ENCODE measurements around the gene SYNPR. TPM values are rescaled to one million over a fixed set of nuclear protein-coding genes. Genes with fewer than 3 reads are reported as not detected.

Gene SYNPR
- total RNA-seq, 4 donors from 2014 or later, result 0.17 to 0.58 TPM; not detected in 2

DNA sequence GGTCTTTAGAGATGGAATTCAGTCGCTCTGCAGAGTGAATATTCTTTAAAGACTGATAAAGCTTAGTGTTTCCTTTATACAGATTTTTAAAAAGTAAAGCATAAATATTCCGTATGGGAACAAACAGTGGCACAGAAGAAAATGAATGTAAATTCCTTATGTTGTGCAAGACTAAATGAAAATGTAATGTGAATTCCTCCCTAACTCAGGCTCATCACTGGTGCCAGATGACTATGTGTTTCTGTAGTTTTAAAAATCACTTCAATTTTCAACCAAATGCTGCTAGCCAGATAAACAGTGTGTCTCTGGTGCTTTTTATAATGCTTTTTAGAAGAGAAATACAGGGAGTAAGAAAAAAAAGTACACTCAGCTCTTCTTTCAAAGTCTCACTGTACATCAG lies 219.5 kb downstream of the SYNPR start:
- H3K27me3 ChIP-seq, result no peaks in the 10 kb centered on the region
- no peaks in the 10 kb centered on the region for H3K4me1 ChIP-seq
- no peak overlapping the region for H3K27ac ChIP-seq (replicated peaks in 1 of 4)
- TF ChIP-seq POLR2AphosphoS5 (IDR thresholded peaks at IDR 0.05), result no peak
- TF ChIP-seq POLR2A (IDR thresholded peaks at IDR 0.05; ENCODE audit: low read depth), result no peak
- TF ChIP-seq EP300 (IDR thresholded peaks at IDR 0.05), result no peak
- TF ChIP-seq, protein P1, sequence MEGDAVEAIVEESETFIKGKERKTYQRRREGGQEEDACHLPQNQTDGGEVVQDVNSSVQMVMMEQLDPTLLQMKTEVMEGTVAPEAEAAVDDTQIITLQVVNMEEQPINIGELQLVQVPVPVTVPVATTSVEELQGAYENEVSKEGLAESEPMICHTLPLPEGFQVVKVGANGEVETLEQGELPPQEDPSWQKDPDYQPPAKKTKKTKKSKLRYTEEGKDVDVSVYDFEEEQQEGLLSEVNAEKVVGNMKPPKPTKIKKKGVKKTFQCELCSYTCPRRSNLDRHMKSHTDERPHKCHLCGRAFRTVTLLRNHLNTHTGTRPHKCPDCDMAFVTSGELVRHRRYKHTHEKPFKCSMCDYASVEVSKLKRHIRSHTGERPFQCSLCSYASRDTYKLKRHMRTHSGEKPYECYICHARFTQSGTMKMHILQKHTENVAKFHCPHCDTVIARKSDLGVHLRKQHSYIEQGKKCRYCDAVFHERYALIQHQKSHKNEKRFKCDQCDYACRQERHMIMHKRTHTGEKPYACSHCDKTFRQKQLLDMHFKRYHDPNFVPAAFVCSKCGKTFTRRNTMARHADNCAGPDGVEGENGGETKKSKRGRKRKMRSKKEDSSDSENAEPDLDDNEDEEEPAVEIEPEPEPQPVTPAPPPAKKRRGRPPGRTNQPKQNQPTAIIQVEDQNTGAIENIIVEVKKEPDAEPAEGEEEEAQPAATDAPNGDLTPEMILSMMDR (IDR thresholded peaks at IDR 0.05), result no peak
- intact Hi-C loops (cut with DNase I), result no loop called here
- 85% methylated on average over 2 of the region's 2 CpGs for WGBS
- DNase-seq (ENCODE audit: extremely low spot score), result no peak
- H3K36me3 ChIP-seq, result no peaks in the 10 kb centered on the region
- H3K9me3 ChIP-seq, result no peaks in the 10 kb centered on the region
- no peak overlapping the region for H3K4me3 ChIP-seq

- intact Hi-C loops (cut with DNase I), result no loop called here
- TF ChIP-seq POLR2AphosphoS5 (IDR thresholded peaks at IDR 0.05) (no peak), EP300 (IDR thresholded peaks at IDR 0.05) (no peak), POLR2A (IDR thresholded peaks at IDR 0.05; ENCODE audit: low read depth) (no peak)
- TF ChIP-seq, protein P1 (IDR thresholded peaks at IDR 0.05), result no peak
- DNase-seq (ENCODE audit: extremely low spot score), result no peak
- H3K36me3 ChIP-seq, result no peaks in the 10 kb centered on the region
- 90% methylated on average over 5 of the region's 5 CpGs for WGBS
- H3K27me3 ChIP-seq, result no peaks in the 10 kb centered on the region
- H3K27ac ChIP-seq (replicated peaks in 1 of 4), result no peak overlapping the region
- H3K4me3 ChIP-seq, result no peak overlapping the region
- H3K9me3 ChIP-seq, result no peaks in the 10 kb centered on the region
- H3K4me1 ChIP-seq, result no peaks in the 10 kb centered on the region
Measured at GRCh38 chr3:63500196-63500595, 222.1 kb downstream of the SYNPR start.

- Histone ChIP-seq H3K27ac (replicated peaks in 1 of 4) (no peak overlapping the region), H3K4me1 (no peaks in the 10 kb centered on the region), H3K36me3 (no peaks in the 10 kb centered on the region), H3K4me3 (no peak overlapping the region), H3K27me3 (no peaks in the 10 kb centered on the region), H3K9me3 (no peaks in the 10 kb centered on the region)
- WGBS, result 77% methylated on average over 1 of the region's 1 CpG
- no peak for DNase-seq (ENCODE audit: extremely low spot score)
- intact Hi-C loops (cut with DNase I), result no loop called here
- TF ChIP-seq EP300 (IDR thresholded peaks at IDR 0.05) (no peak), POLR2AphosphoS5 (IDR thresholded peaks at IDR 0.05) (no peak), POLR2A (IDR thresholded peaks at IDR 0.05; ENCODE audit: low read depth) (no peak)
- TF ChIP-seq, protein P1 (IDR thresholded peaks at IDR 0.05), result no peak
Measured at GRCh38 chr3:63508305-63508704, 230.2 kb downstream of the SYNPR start.

DNA sequence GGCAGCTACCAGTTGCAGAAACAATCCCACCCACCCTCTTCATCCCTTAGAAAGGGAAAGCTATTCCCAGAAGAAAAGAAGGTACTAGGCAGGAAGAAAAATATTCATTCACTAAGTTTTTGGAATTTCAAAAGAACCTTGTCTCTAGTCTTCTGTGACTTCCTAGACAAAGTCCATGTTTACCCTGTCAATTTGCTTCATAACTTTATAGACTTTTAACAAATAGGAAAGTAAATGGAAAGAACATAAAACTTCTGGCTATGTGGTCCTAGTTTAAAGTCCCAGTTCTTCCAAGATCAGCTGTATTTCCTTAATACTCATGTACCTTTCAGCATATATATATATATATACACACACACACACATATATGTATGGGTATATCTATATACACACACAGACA lies 230.7 kb downstream of the SYNPR start:
- DNase-seq (ENCODE audit: extremely low spot score), result no peak
- Histone ChIP-seq H3K9me3 (no peaks in the 10 kb centered on the region), H3K27ac (replicated peaks in 1 of 4) (no peak overlapping the region), H3K36me3 (no peaks in the 10 kb centered on the region), H3K27me3 (no peaks in the 10 kb centered on the region), H3K4me1 (no peaks in the 10 kb centered on the region), H3K4me3 (no peak overlapping the region)
- TF ChIP-seq POLR2A (IDR thresholded peaks at IDR 0.05; ENCODE audit: low read depth) (no peak), POLR2AphosphoS5 (IDR thresholded peaks at IDR 0.05) (no peak), EP300 (IDR thresholded peaks at IDR 0.05) (no peak)
- TF ChIP-seq, protein P1 (IDR thresholded peaks at IDR 0.05), result no peak
- intact Hi-C loops (cut with DNase I), result no loop called here

DNA sequence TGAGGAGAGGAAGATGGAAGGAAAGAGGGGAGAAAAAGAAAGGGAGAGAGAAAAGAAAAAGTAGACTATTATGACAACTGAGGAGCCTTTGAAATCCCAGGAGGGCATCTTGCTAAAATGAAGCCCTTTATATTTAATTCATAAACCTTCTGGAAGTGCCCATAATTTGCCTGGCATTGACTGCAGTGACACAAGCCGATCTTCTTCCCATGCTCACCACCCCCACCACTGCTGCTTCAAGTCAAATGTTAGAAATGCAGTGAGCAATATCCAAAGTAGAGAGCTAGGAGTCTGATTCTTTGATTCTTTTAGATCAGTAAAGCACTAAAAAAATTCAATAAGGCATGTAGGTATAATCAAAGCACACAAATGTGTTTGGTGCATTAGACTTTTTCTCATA lies 235.7 kb downstream of the SYNPR start:
- no peaks in the 10 kb centered on the region for H3K36me3 ChIP-seq
- H3K27me3 ChIP-seq, result no peaks in the 10 kb centered on the region
- intact Hi-C loops (cut with DNase I), result no loop called here
- H3K9me3 ChIP-seq, result no peaks in the 10 kb centered on the region
- no peak overlapping the region for H3K4me3 ChIP-seq
- H3K4me1 ChIP-seq, result no peaks in the 10 kb centered on the region
- WGBS, result 83% methylated on average over 1 of the region's 1 CpG
- TF ChIP-seq POLR2A (IDR thresholded peaks at IDR 0.05; ENCODE audit: low read depth), result no peak
- TF ChIP-seq, protein P1 (IDR thresholded peaks at IDR 0.05), result no peak
- no peak for TF ChIP-seq POLR2AphosphoS5 (IDR thresholded peaks at IDR 0.05)
- TF ChIP-seq EP300 (IDR thresholded peaks at IDR 0.05), result no peak
- DNase-seq (ENCODE audit: extremely low spot score), result no peak
- H3K27ac ChIP-seq (replicated peaks in 1 of 4), result no peak overlapping the region
